SU-DHL-6 (cell line): ENCODE measurements around the gene LRP1B.

Experiments used
- CTCF ChIP-seq: fragments of 200-600 bp; sonication (generic); IDR thresholded peaks from one replicate; pipeline ENCODE4 v1.5.1; 2017; ENCODE audit warnings: antibody characterized with exemption, mild to moderate bottlenecking, low read length, moderate library complexity; ENCODE audit not compliant: insufficient read depth, poor library complexity, severe bottlenecking
- EZH2phosphoT487 ChIP-seq: fragments of 200-600 bp; sonication (generic), shearing (Covaris generic); conservative IDR thresholded peaks from 2 replicates; pipeline ENCODE4 v1.6.1; 2018; ENCODE audit warnings: mild to moderate bottlenecking, antibody characterized with exemption, low read length, moderate library complexity, mixed read lengths

- TF ChIP-seq EZH2phosphoT487: no peak
- TF ChIP-seq CTCF: no peak
These were observed 1565.1 kb downstream of the LRP1B start for GRCh38 chr2:140565756-140566155.
